CD4-positive, alpha-beta memory T cell (primary cell): ENCODE results near the gene MRPL49. TPM values are rescaled to one million over a fixed set of nuclear protein-coding genes. Genes with fewer than 3 reads are reported as not detected.

Source experiments
- CTCF ChIA-PET: fragments of 350-600 bp; sonication (Branson Sonifier 250); formaldehyde crosslinking; loops from one replicate; lab custom pipeline; 2021; ENCODE audit warnings: inconsistent platforms; ENCODE audit not compliant: partially characterized antibody; lab: Charles Lee
- POLR2A ChIA-PET: fragments of 350-600 bp; sonication (Branson Sonifier 250); formaldehyde crosslinking; loops from one replicate; lab custom pipeline; 2021; ENCODE audit not compliant: partially characterized antibody; lab: Charles Lee
- DNase-seq, 5 donors: peaks; one replicate each; pipeline versions ENCODE4 v3.0.0 to v3.0.0-alpha.2; 2020 to 2022; ENCODE audit warnings: mixed read lengths in 1 of 5
- H3K27ac ChIP-seq: one replicate; pipeline ENCODE4 v1.7.0; 2013; ENCODE audit warnings: low read depth, low read length
- H3K27me3 ChIP-seq: 2 replicates; pipeline ENCODE4 v1.7.0; 2013; ENCODE audit warnings: mild to moderate bottlenecking, low read length, moderate library complexity; ENCODE audit not compliant: insufficient read depth
- H3K36me3 ChIP-seq: 2 replicates; pipeline ENCODE4 v1.7.0; 2013; ENCODE audit warnings: mild to moderate bottlenecking, low read length, moderate library complexity; ENCODE audit not compliant: insufficient read depth
- H3K4me1 ChIP-seq: 2 replicates; pipeline ENCODE4 v1.7.0; 2013; ENCODE audit warnings: mild to moderate bottlenecking, low read length, moderate library complexity; ENCODE audit not compliant: insufficient read depth
- H3K4me3 ChIP-seq, 2 donors: one replicate each; pipeline ENCODE4 v1.7.0; 2013; ENCODE audit warnings: low read length in 2 of 2, mild to moderate bottlenecking in 1 of 2
- H3K9me3 ChIP-seq, 2 donors: one replicate each; pipeline ENCODE4 v1.7.0; 2013; ENCODE audit warnings: low read length in 2 of 2, control low read depth in 1 of 2; ENCODE audit not compliant: control insufficient read depth in 1 of 2
- H3K27ac Mint-ChIP-seq, 7 donors: one replicate each; pipeline ENCODE4 v1.8.0; 2020 to 2021; ENCODE audit warnings: mixed read lengths in 7 of 7, mild to moderate bottlenecking in 6 of 7, inconsistent platforms in 3 of 7, moderate library complexity in 3 of 7
- H3K27me3 Mint-ChIP-seq, 2 donors: one replicate each; pipeline ENCODE4 v1.8.0; 2020 to 2021; ENCODE audit warnings: mixed read lengths in 2 of 2
- H3K36me3 Mint-ChIP-seq, 2 donors: one replicate each; pipeline ENCODE4 v1.8.0; 2020 to 2021; ENCODE audit warnings: mixed read lengths in 2 of 2, inconsistent platforms in 1 of 2, mild to moderate bottlenecking in 1 of 2
- H3K4me1 Mint-ChIP-seq, 4 donors: one replicate each; pipeline ENCODE4 v1.8.0; 2020 to 2021; ENCODE audit warnings: mixed read lengths in 4 of 4, mild to moderate bottlenecking in 1 of 4
- H3K4me3 Mint-ChIP-seq, 8 donors: one replicate each; pipeline ENCODE4 v1.8.0; 2020 to 2021; ENCODE audit warnings: mixed read lengths in 8 of 8, mild to moderate bottlenecking in 7 of 8, moderate library complexity in 6 of 8, inconsistent platforms in 3 of 8
- H3K9me3 Mint-ChIP-seq, 8 donors: one replicate each; pipeline ENCODE4 v1.8.0; 2020 to 2021; ENCODE audit warnings: mixed read lengths in 8 of 8, mild to moderate bottlenecking in 5 of 8, inconsistent platforms in 3 of 8, moderate library complexity in 1 of 8
- intact Hi-C: fragments of 100-400 bp; cut with micrococcal nuclease; formaldehyde crosslinking; loops from one replicate; pipeline ENCODE4 v1.15.1; 2023
- polyA plus RNA-seq, 2 donors: library from polyadenylated mRNA; unstranded; fragments of 300-500 nt; fragmentation: Illumina TruSeq; gene quantifications; one replicate each; pipeline ENCODE4 v1.2.3, GENCODE V29; 2021
- total RNA-seq, 2 experiments: library from RNA; stranded (reverse); gene quantifications; one replicate each; pipeline ENCODE4 v1.2.3, GENCODE V29; 2021

The MRPL49 gene
- total and polyA plus RNA-seq, 4 experiments from 2014 or later = 59.6 to 118 (median 70.9) TPM

- H3K27ac Mint-ChIP-seq = no peak overlapping the region
- Histone ChIP-seq H3K9me3 (no peaks in the 10 kb centered on the region), H3K36me3 (no peaks in the 10 kb centered on the region), H3K27me3 (no peaks in the 10 kb centered on the region), H3K4me3 (no peak overlapping the region), H3K4me1 (no peaks in the 10 kb centered on the region), H3K27ac (no peak overlapping the region)
- H3K9me3 Mint-ChIP-seq = no peaks in the 10 kb centered on the region
- ChIA-PET CTCF (no interaction called here), POLR2A (no interaction called here)
- intact Hi-C loops = no loop called here
- H3K36me3 Mint-ChIP-seq = no peaks in the 10 kb centered on the region
- H3K4me3 Mint-ChIP-seq = no peak overlapping the region
- H3K27me3 Mint-ChIP-seq = peaks cover 0 to 4% of the 10 kb centered on the region in 2 donors
- DNase-seq = no peak
- H3K4me1 Mint-ChIP-seq = no peaks in the 10 kb centered on the region
These were observed 38.5 kb downstream of the MRPL49 start for GRCh38 chr11:65160643-65161042.

DNA sequence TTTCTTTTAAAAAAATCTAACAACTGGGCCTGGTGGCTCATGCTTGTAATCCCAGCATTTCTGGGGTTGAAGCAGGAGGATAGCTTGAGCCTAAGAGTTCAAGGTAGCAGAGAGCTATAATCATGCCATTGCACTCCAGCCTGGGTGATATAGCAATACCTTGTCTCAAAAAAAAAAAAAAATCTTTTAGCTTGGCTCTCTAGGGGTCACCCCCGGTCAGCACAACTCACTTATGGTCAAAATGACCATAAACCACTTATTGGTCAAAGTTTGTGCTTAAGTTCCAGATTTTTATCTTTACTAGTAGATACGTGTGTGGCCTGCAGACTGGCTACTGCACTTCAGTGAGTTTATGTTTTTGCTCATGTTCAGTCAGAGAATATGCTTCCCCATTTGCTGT lies 41.6 kb downstream of the MRPL49 start:
- Mint-ChIP-seq H3K36me3 (no peaks in the 10 kb centered on the region), H3K9me3 (no peaks in the 10 kb centered on the region), H3K4me1 (no peaks in the 10 kb centered on the region), H3K27ac (no peak overlapping the region), H3K4me3 (no peak overlapping the region), H3K27me3 (peaks cover 0 to 4% of the 10 kb centered on the region in 2 donors)
- no peaks in the 10 kb centered on the region for H3K27me3 ChIP-seq
- H3K27ac ChIP-seq = no peak overlapping the region
- DNase-seq = no peak
- CTCF ChIA-PET = no interaction called here
- intact Hi-C loops = no loop called here
- POLR2A ChIA-PET = no interaction called here
- no peaks in the 10 kb centered on the region for H3K36me3 ChIP-seq
- H3K4me3 ChIP-seq = no peak overlapping the region
- H3K9me3 ChIP-seq = no peaks in the 10 kb centered on the region
- no peaks in the 10 kb centered on the region for H3K4me1 ChIP-seq

DNA sequence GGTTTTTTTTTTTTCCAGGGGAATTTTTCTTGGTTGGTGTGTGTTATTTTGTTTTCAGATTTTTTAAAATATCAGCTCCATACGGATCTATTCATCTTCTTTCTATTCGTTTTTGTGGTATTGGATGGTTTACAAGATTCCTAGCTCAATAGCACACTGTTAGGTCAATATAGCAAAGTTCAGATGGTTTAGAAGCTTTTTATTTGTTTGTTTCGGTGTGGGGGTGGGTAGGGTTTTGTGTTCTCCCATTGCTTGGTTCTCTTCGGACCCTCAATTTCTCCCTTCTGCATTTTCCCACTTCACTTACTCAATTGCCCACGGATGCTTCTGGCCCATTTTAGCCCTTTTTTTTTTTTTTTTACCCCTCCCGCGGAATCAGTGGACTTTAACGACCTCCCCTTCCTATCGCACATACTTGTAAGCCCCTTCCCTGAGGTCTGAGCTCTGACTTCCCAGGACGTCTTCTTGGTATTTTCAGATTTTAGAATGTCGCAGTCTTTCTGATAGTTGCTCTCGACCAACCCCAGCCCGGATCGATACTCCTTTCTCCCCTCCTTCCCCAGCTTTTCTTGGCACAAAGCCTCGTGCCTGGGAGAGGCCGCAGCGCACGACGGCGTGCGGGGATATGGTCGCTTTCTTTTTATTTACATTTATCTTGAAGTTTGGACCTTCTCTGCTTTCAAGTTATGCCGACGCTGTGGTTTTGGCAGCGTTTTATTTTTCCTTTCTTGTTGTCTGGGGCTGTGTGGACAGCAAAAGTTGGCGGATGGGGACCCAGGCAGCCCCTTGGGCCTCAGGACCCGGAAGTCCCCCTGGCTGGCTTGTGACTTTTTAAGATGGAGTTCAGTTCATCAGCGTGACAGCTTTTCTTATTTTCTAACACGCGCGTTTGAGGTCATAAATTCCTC lies 43.5 kb downstream of the MRPL49 start:
- CTCF ChIA-PET = no interaction called here
- no peaks in the 10 kb centered on the region for H3K9me3 ChIP-seq
- no peaks in the 10 kb centered on the region for H3K27me3 ChIP-seq
- H3K27ac Mint-ChIP-seq = no peak overlapping the region
- H3K27me3 Mint-ChIP-seq = no peaks in the 10 kb centered on the region
- no peaks in the 10 kb centered on the region for H3K36me3 Mint-ChIP-seq
- no peak overlapping the region for H3K4me3 ChIP-seq
- DNase-seq = no peak
- no peak overlapping the region for H3K27ac ChIP-seq
- no peaks in the 10 kb centered on the region for H3K36me3 ChIP-seq
- no peaks in the 10 kb centered on the region for H3K9me3 Mint-ChIP-seq
- no peak overlapping the region for H3K4me3 Mint-ChIP-seq
- no peaks in the 10 kb centered on the region for H3K4me1 Mint-ChIP-seq
- no peaks in the 10 kb centered on the region for H3K4me1 ChIP-seq
- intact Hi-C loops = no loop called here
- POLR2A ChIA-PET = no interaction called here

- Histone ChIP-seq H3K27me3 (no peaks in the 10 kb centered on the region), H3K4me1 (no peaks in the 10 kb centered on the region), H3K9me3 (no peaks in the 10 kb centered on the region), H3K4me3 (no peak overlapping the region), H3K27ac (no peak overlapping the region), H3K36me3 (no peaks in the 10 kb centered on the region)
- Mint-ChIP-seq H3K4me3 (no peak overlapping the region), H3K27ac (peak overlapping the region in 1 of 7 donors; percentile 61), H3K27me3 (no peaks in the 10 kb centered on the region), H3K36me3 (no peaks in the 10 kb centered on the region), H3K9me3 (no peaks in the 10 kb centered on the region), H3K4me1 (no peaks in the 10 kb centered on the region)
- intact Hi-C loops = no loop called here
- DNase-seq = no peak
- ChIA-PET POLR2A (no interaction called here), CTCF (no interaction called here)
These were observed 44.8 kb downstream of the MRPL49 start for GRCh38 chr11:65166893-65167292.

GRCh38 chr11:65167656-65168055 lies 45.5 kb downstream of the MRPL49 start:
- Mint-ChIP-seq H3K4me1 (no peaks in the 10 kb centered on the region), H3K36me3 (no peaks in the 10 kb centered on the region), H3K27me3 (no peaks in the 10 kb centered on the region), H3K4me3 (no peak overlapping the region), H3K27ac (no peak overlapping the region), H3K9me3 (no peaks in the 10 kb centered on the region)
- intact Hi-C loops = no loop called here
- Histone ChIP-seq H3K27me3 (no peaks in the 10 kb centered on the region), H3K4me1 (no peaks in the 10 kb centered on the region), H3K9me3 (no peaks in the 10 kb centered on the region), H3K27ac (no peak overlapping the region), H3K36me3 (no peaks in the 10 kb centered on the region), H3K4me3 (no peak overlapping the region)
- POLR2A ChIA-PET = no interaction called here
- CTCF ChIA-PET = no interaction called here
- DNase-seq = no peak

GRCh38 chr11:65169164-65169641 lies 47.1 kb downstream of the MRPL49 start:
- no peaks in the 10 kb centered on the region for H3K4me1 Mint-ChIP-seq
- H3K36me3 Mint-ChIP-seq = no peaks in the 10 kb centered on the region
- Histone ChIP-seq H3K9me3 (no peaks in the 10 kb centered on the region), H3K4me3 (no peak overlapping the region), H3K36me3 (no peaks in the 10 kb centered on the region), H3K27ac (no peak overlapping the region), H3K27me3 (no peaks in the 10 kb centered on the region), H3K4me1 (no peaks in the 10 kb centered on the region)
- no peak for DNase-seq
- intact Hi-C loops = no loop called here
- POLR2A ChIA-PET = interaction anchor here (0.7 kb wide), 1 partner anchor 47 kb away, joined by 3 read pairs; the partner anchor contains the start of genes FAU and MRPL49
- no peak overlapping the region for H3K4me3 Mint-ChIP-seq
- no peaks in the 10 kb centered on the region for H3K9me3 Mint-ChIP-seq
- CTCF ChIA-PET = interaction anchor here (1.4 kb wide), 1 partner anchor 13 kb away, joined by 3 read pairs; the partner anchor contains the start of gene CAPN1
- H3K27me3 Mint-ChIP-seq = no peaks in the 10 kb centered on the region
- H3K27ac Mint-ChIP-seq = peak overlapping the region in 4 of 7 donors; percentile 68 to 84 (median 76)

DNA sequence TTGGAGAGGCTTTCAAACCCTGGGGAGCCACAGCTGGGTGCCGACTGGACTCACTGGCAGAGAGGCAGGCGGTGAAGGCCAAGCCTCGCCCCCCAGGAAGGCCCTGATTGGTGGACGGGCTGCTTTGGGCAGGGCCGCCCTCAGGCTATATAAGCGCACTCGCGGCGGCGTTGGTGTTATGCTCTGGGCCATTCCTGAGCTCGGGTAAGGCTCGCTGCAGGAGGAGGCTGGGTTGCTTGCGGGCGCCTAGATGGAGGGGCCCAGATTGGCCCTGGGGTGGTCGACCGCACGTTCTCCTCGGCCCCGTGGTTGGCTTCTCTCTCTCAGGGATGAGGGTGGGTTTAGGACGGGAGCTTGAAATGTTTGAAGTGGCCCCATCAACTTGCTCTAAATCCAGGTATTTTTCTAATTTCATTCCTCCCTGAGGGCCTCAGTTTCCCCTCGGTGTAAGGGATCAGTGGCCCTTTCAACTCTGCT lies 48.0 kb downstream of the MRPL49 start, which contains the start of gene SPDYC:
SPDYC (plus strand) TSS at position 176 of the 477 bp plus-strand sequence. CDS start 1,125 bp downstream, outside the sequence.
- CTCF ChIA-PET = interaction anchor here (1.4 kb wide), 1 partner anchor 12 kb away, joined by 3 read pairs; the partner anchor contains the start of gene CAPN1
- intact Hi-C loops = no loop called here
- no peaks in the 10 kb centered on the region for H3K36me3 ChIP-seq
- Mint-ChIP-seq H3K4me3 (no peak within 1 kb of the TSS), H3K9me3 (no peaks in the 10 kb centered on the region), H3K4me1 (no peaks in the 10 kb centered on the region), H3K36me3 (no peaks in the 10 kb centered on the region), H3K27me3 (no peaks in the 10 kb centered on the region), H3K27ac (peak within 1 kb of the TSS in 5 of 7 donors; percentile 48 to 84 (median 70))
- no peak within 1 kb of the TSS for H3K4me3 ChIP-seq
- DNase-seq = no peak
- H3K4me1 ChIP-seq = no peaks in the 10 kb centered on the region
- H3K27me3 ChIP-seq = no peaks in the 10 kb centered on the region
- no peak within 1 kb of the TSS for H3K27ac ChIP-seq
- POLR2A ChIA-PET = interaction anchor here (0.7 kb wide), 1 partner anchor 48 kb away, joined by 3 read pairs; the partner anchor contains the start of genes FAU and MRPL49
- H3K9me3 ChIP-seq = no peaks in the 10 kb centered on the region
